ENCODE results near the gene UPB1. TPM values are rescaled to one million over a fixed set of nuclear protein-coding genes. Genes with fewer than 3 reads are reported as not detected.

The UPB1 gene
- total RNA-seq, 4 donors from 2014 or later = 0.51 to 2.4 (median 1.6) TPM

DNA sequence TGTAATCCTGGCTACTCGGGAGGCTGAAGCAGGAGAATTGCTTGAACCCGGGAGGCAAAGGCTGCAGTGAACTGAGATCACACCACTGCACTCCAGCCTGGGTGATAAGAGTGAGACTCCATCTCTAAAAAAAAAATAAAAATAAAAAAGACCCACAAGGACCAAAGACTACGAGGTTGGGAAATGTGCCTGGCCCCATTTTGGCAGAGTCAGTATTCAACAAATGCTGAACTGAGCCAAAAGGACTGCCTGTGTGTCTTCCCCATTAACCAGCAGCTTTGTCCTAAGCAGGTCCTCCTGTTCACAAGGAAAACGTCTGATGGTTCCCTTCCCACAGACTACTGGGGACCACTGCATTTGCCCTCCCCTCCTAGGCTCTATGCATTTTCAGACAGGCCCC, 40.1 kb upstream of the UPB1 start:
- Histone ChIP-seq H3K27ac (no peak overlapping the region), H3K4me3 (no peak overlapping the region)

DNA sequence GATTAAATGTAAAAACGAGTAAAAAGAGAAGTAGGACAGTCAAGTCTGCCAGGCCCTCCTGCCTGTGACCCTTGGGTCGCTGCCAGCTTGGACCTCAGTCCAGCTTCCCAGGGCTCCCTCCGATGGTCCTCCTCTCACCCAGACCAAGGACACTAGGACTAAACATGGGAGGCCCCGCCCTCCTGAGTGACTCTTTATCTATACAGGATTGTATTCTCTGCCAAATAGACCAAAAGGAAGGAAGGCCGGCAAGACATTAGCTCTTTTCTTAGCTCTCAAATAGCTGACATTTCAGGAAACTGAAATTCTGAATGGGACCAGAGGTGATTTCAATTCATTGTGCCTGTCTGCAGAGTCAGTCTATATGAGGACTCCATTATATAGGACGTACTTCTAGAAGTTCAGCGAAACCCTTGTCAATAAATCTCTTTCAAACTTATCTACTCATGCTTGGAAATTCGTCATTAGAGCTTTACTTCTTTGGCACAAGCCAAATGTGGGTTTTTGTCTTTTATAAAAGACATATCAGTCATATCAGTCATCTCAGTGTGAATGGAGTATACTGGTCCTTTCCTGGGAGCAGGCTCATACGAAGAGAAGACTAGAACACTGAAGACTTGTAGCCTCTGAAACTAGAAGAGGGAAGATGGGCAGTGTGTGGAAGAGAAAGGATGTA, 39.2 kb upstream of the UPB1 start:
- H3K27me3 ChIP-seq = no peaks in the 10 kb centered on the region
- no peak for DNase-seq (ENCODE audit: low spot score in 2 of 2)
- H3K36me3 ChIP-seq = no peaks in the 10 kb centered on the region
- TF ChIP-seq POLR2AphosphoS5 (IDR thresholded peaks at IDR 0.05) (no peak), POLR2A (IDR thresholded peaks at IDR 0.05) (no peak), EP300 (IDR thresholded peaks at IDR 0.05) (no peak)
- TF ChIP-seq, protein P1, sequence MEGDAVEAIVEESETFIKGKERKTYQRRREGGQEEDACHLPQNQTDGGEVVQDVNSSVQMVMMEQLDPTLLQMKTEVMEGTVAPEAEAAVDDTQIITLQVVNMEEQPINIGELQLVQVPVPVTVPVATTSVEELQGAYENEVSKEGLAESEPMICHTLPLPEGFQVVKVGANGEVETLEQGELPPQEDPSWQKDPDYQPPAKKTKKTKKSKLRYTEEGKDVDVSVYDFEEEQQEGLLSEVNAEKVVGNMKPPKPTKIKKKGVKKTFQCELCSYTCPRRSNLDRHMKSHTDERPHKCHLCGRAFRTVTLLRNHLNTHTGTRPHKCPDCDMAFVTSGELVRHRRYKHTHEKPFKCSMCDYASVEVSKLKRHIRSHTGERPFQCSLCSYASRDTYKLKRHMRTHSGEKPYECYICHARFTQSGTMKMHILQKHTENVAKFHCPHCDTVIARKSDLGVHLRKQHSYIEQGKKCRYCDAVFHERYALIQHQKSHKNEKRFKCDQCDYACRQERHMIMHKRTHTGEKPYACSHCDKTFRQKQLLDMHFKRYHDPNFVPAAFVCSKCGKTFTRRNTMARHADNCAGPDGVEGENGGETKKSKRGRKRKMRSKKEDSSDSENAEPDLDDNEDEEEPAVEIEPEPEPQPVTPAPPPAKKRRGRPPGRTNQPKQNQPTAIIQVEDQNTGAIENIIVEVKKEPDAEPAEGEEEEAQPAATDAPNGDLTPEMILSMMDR (IDR thresholded peaks at IDR 0.05) = no peak
- peaks cover 4% of the 10 kb centered on the region for H3K4me1 ChIP-seq
- H3K27ac ChIP-seq = no peak overlapping the region
- WGBS = 55% methylated on average over 9 of the region's 9 CpGs
- H3K4me3 ChIP-seq = no peak overlapping the region
- no peaks in the 10 kb centered on the region for H3K9me3 ChIP-seq

More for the DNA sequence above, 40.1 kb upstream of the UPB1 start:
- Histone ChIP-seq H3K27me3 (no peaks in the 10 kb centered on the region), H3K36me3 (no peaks in the 10 kb centered on the region), H3K9me3 (no peaks in the 10 kb centered on the region), H3K4me1 (peaks cover 4% of the 10 kb centered on the region)
- TF ChIP-seq EP300 (IDR thresholded peaks at IDR 0.05) (no peak), POLR2AphosphoS5 (IDR thresholded peaks at IDR 0.05) (no peak), POLR2A (IDR thresholded peaks at IDR 0.05) (no peak)
- TF ChIP-seq, protein P1 (IDR thresholded peaks at IDR 0.05) = no peak
- no peak for DNase-seq (ENCODE audit: low spot score in 2 of 2)
- 81% methylated on average over 4 of the region's 4 CpGs for WGBS

DNA sequence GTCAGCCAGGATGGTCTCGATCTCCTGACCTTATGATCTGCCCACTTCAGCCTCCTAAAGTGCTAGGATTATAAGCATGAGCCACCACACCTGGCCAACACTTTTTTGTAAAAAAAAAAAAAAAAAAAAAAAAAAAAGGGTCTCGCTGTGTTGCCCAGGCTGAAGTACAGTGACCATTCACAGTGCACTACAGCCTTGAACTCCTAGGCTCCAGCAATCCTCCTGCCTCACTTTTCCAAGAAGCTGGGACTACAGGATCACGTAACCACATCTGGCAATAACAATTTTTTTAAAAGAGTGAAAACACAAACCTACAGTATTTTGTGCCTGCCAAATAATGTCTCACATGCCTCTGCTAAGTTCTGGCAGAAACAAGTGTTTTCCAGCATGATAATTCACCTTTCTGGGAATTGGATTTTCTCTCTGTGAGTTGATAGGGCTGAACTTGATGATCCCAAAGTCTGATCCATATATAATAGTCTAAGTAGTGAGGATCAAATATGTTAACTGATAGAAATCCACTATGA, 37.2 kb upstream of the UPB1 start:
- no peaks in the 10 kb centered on the region for H3K36me3 ChIP-seq
- no peak overlapping the region for H3K27ac ChIP-seq
- peaks cover 4% of the 10 kb centered on the region for H3K4me1 ChIP-seq
- TF ChIP-seq, protein P1 (IDR thresholded peaks at IDR 0.05) = no peak
- TF ChIP-seq POLR2A (IDR thresholded peaks at IDR 0.05) (no peak), EP300 (IDR thresholded peaks at IDR 0.05) (no peak), POLR2AphosphoS5 (IDR thresholded peaks at IDR 0.05) (no peak)
- no peaks in the 10 kb centered on the region for H3K27me3 ChIP-seq
- WGBS = 85% methylated on average over 3 of the region's 3 CpGs
- H3K9me3 ChIP-seq = no peaks in the 10 kb centered on the region
- no peak overlapping the region for H3K4me3 ChIP-seq
- DNase-seq (ENCODE audit: low spot score in 2 of 2) = no peak

DNA sequence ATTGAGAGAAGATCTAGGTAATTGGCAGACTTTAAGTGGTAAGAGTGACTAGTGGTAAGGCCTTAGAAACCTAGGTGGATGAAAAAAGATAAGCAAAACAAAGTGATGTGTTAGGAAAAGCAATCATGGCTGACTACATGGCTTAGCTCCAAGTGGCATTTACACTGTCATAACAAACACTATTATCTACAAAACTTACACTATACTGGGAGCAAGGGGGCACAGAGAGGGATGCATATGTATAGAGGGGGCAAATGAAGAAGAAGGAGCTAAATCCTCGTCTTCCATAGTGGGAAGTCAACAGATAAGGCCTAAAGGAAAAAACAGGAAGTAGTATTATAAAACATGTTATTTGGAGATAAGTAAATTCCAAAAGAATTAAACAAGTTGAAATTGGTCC, 35.2 kb upstream of the UPB1 start:
- WGBS = 71% methylated on average over 1 of the region's 1 CpG
- Histone ChIP-seq H3K36me3 (no peaks in the 10 kb centered on the region), H3K27ac (no peak overlapping the region), H3K9me3 (no peaks in the 10 kb centered on the region), H3K4me1 (peaks cover 4% of the 10 kb centered on the region), H3K27me3 (no peaks in the 10 kb centered on the region), H3K4me3 (no peak overlapping the region)
- TF ChIP-seq EP300 (IDR thresholded peaks at IDR 0.05) = no peak
- no peak for TF ChIP-seq POLR2A (IDR thresholded peaks at IDR 0.05)
- TF ChIP-seq POLR2AphosphoS5 (IDR thresholded peaks at IDR 0.05) = no peak
- TF ChIP-seq, protein P1 (IDR thresholded peaks at IDR 0.05) = no peak
- DNase-seq (ENCODE audit: low spot score in 2 of 2) = no peak

DNA sequence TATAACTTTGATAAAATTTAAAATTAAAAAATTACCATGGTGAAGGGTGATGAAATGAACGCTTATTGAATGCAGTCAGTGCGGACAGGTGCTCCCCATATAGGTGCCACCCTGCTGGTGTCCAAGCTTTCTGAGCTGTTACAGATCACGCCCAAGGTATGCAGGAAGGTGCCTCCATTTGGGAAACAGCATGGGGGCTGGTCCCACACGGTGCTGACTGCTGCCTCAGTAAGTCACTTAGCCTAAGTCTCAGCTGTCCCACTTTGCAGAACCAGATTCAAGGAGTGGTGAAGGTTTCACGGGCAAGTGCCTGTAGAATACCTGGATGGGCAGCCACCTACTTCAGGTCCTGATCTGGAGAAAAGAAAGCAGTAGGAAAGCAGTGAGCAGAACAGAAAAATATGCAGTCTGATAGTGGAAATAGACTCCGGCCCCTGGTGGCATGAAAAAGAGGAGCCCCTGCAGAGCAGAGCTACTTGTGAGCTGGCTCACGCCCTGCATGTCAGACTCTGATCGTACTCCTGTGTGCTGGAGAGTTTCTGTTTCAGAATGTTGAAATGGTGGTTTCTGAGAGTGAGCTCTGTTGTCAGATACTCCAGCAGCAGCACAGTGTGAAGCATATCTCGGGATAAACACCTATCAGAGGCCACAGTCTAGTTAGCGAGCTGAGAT, 34.6 kb upstream of the UPB1 start:
- Histone ChIP-seq H3K9me3 (no peaks in the 10 kb centered on the region), H3K27me3 (no peaks in the 10 kb centered on the region), H3K27ac (no peak overlapping the region), H3K36me3 (no peaks in the 10 kb centered on the region), H3K4me3 (no peak overlapping the region), H3K4me1 (peaks cover 1% of the 10 kb centered on the region)
- 72% methylated on average over 10 of the region's 10 CpGs for WGBS
- no peak for TF ChIP-seq POLR2A (IDR thresholded peaks at IDR 0.05)
- no peak for TF ChIP-seq EP300 (IDR thresholded peaks at IDR 0.05)
- TF ChIP-seq, protein P1 (IDR thresholded peaks at IDR 0.05) = no peak
- no peak for TF ChIP-seq POLR2AphosphoS5 (IDR thresholded peaks at IDR 0.05)
- DNase-seq (ENCODE audit: low spot score in 2 of 2) = no peak

Measured in suprapubic skin (tissue), 4 donors.